ENCODE results near the gene TGM3. TPM values are rescaled to one million over a fixed set of nuclear protein-coding genes. Genes with fewer than 3 reads are reported as not detected.

Gene TGM3
- polyA plus RNA-seq, 3 donors, result not detected

DNA sequence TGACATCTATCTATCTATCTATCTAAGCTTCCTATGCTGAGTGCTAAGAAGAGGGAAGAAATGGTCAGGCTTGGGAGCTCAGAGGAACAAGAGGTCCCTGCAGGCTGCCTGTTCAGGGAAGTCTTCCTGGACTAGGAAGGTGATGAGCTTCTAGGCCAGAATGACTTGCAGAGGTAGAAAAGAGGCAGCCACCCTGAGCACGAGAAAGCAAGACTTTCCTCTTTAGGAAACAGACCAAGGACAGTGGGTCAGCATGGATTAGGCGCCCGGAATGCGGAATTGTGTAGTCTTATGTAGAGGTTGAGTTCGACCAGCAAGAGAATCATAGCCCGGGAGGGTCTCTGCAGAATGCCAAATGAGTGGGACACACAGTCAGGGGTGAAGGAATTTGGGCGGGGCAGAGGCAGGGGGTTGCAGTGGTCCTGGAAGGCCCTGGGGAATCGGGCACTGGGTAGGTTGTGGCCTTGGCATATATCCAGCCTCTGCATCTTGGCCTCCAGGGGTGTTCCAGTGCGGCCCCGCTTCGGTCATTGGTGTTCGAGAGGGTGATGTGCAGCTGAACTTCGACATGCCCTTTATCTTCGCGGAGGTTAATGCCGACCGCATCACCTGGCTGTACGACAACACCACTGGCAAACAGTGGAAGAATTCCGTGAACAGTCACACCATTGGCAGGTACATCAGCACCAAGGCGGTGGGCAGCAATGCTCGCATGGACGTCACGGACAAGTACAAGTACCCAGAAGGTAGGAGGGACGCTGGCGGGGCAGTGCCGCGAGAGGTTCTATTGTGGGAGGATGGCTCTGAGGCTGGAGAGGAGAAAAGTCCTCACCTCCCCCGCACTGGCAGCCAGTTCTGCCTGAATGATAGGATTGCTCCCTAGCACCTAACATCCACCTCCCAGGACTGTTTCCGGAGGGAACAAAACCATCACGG is 32.1 kb downstream of the TGM3 start:
- DNase-seq, result no peak
- Mint-ChIP-seq H3K27me3 (ENCODE audit: low read depth in 3 of 3) (peaks cover 38 to 46% (median 44%) of the 10 kb centered on the region in 3 donors), H3K36me3 (no peaks in the 10 kb centered on the region), H3K9me3 (peaks cover 0 to 2% (median 0%) of the 10 kb centered on the region in 7 donors), H3K4me1 (peaks cover 15% of the 10 kb centered on the region), H3K27ac (peak overlapping the region in 1 of 7 donors; percentile 25), H3K4me3 (no peak overlapping the region)
- peaks cover 6 to 7% of the 10 kb centered on the region in 2 donors for H3K4me1 ChIP-seq (ENCODE audit: control insufficient read depth in 1 of 2, insufficient read depth in 2 of 2, low read length in 2 of 2)
- H3K79me2 ChIP-seq (ENCODE audit: insufficient read depth, low read length), result no peaks in the 10 kb centered on the region
- no peak overlapping the region for H2AFZ ChIP-seq (ENCODE audit: insufficient read depth, low read depth, low read length, poor library complexity, severe bottlenecking)
- H3K4me3 ChIP-seq (replicated peaks in 1 of 3; ENCODE audit: low read depth in 2 of 3, low read length in 3 of 3), result no peak overlapping the region
- H4K20me1 ChIP-seq (ENCODE audit: insufficient read depth, low read length), result no peaks in the 10 kb centered on the region
- peaks cover 4 to 14% of the 10 kb centered on the region in 2 donors for H3K27me3 ChIP-seq (ENCODE audit: control insufficient read depth in 2 of 2, insufficient read depth in 2 of 2, low read length in 2 of 2)
- WGBS (ENCODE audit: insufficient coverage), result 97% methylated on average over 22 of the region's 30 CpGs
- no peak overlapping the region for H3K4me2 ChIP-seq (replicated peaks; ENCODE audit: extremely low read depth, low read length, poor library complexity, severe bottlenecking)
- H3K9me3 ChIP-seq (replicated peaks in 1 of 2; ENCODE audit: control insufficient read depth in 1 of 2, insufficient read depth in 1 of 2, low read length in 2 of 2), result no peaks in the 10 kb centered on the region
- H3K27ac ChIP-seq (ENCODE audit: low read depth in 1 of 2, low read length in 2 of 2), result no peak overlapping the region
- intact Hi-C loops (cut with micrococcal nuclease), result no loop called here
- H3K9ac ChIP-seq (ENCODE audit: insufficient read depth, low read length, poor library complexity, severe bottlenecking), result no peak overlapping the region
- TF ChIP-seq, protein P1, sequence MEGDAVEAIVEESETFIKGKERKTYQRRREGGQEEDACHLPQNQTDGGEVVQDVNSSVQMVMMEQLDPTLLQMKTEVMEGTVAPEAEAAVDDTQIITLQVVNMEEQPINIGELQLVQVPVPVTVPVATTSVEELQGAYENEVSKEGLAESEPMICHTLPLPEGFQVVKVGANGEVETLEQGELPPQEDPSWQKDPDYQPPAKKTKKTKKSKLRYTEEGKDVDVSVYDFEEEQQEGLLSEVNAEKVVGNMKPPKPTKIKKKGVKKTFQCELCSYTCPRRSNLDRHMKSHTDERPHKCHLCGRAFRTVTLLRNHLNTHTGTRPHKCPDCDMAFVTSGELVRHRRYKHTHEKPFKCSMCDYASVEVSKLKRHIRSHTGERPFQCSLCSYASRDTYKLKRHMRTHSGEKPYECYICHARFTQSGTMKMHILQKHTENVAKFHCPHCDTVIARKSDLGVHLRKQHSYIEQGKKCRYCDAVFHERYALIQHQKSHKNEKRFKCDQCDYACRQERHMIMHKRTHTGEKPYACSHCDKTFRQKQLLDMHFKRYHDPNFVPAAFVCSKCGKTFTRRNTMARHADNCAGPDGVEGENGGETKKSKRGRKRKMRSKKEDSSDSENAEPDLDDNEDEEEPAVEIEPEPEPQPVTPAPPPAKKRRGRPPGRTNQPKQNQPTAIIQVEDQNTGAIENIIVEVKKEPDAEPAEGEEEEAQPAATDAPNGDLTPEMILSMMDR (IDR thresholded peaks at IDR 0.05), result no peak
- no peaks in the 10 kb centered on the region for H3K36me3 ChIP-seq (replicated peaks in 1 of 2; ENCODE audit: control insufficient read depth in 1 of 2, insufficient read depth in 2 of 2, low read length in 2 of 2)

DNA sequence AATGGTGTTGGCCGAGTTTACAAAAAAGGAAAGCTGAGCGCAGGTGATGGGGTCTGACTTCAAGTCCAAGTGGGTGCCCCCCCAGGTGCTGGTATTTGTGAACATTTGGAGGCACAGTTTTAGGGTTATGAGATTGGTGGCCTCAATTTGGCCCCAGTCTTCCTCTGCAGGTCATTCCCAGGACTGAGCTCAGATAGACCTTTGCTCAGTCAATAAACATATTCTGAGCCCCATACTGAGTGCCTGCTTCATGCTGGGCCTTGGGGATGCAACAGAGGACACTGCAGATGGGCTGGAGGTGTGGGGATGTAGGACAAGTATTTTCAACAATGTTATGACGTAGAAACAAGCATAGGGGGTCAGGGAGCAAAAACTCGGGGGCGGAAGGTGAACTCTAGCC is 33.5 kb downstream of the TGM3 start:
- Histone ChIP-seq H3K4me1 (ENCODE audit: control insufficient read depth in 1 of 2, insufficient read depth in 2 of 2, low read length in 2 of 2) (peaks cover 6 to 7% of the 10 kb centered on the region in 2 donors), H3K36me3 (replicated peaks in 1 of 2; ENCODE audit: control insufficient read depth in 1 of 2, insufficient read depth in 2 of 2, low read length in 2 of 2) (no peaks in the 10 kb centered on the region), H4K20me1 (ENCODE audit: insufficient read depth, low read length) (no peaks in the 10 kb centered on the region), H3K27ac (ENCODE audit: low read depth in 1 of 2, low read length in 2 of 2) (no peak overlapping the region), H3K4me2 (replicated peaks; ENCODE audit: extremely low read depth, low read length, poor library complexity, severe bottlenecking) (no peak overlapping the region), H3K79me2 (ENCODE audit: insufficient read depth, low read length) (no peaks in the 10 kb centered on the region), H3K9ac (ENCODE audit: insufficient read depth, low read length, poor library complexity, severe bottlenecking) (no peak overlapping the region), H3K9me3 (replicated peaks in 1 of 2; ENCODE audit: control insufficient read depth in 1 of 2, insufficient read depth in 1 of 2, low read length in 2 of 2) (no peaks in the 10 kb centered on the region), H3K4me3 (replicated peaks in 1 of 3; ENCODE audit: low read depth in 2 of 3, low read length in 3 of 3) (no peak overlapping the region), H2AFZ (ENCODE audit: insufficient read depth, low read depth, low read length, poor library complexity, severe bottlenecking) (no peak overlapping the region), H3K27me3 (ENCODE audit: control insufficient read depth in 2 of 2, insufficient read depth in 2 of 2, low read length in 2 of 2) (peaks cover 1 to 12% of the 10 kb centered on the region in 2 donors)
- Mint-ChIP-seq H3K27me3 (ENCODE audit: low read depth in 3 of 3) (peaks cover 28 to 45% (median 41%) of the 10 kb centered on the region in 3 donors), H3K4me1 (peaks cover 15% of the 10 kb centered on the region), H3K4me3 (no peak overlapping the region), H3K9me3 (no peaks in the 10 kb centered on the region), H3K36me3 (no peaks in the 10 kb centered on the region), H3K27ac (peak overlapping the region in 1 of 7 donors; percentile 8)
- TF ChIP-seq, protein P1 (IDR thresholded peaks at IDR 0.05), result no peak
- 95% methylated on average over 5 of the region's 5 CpGs for WGBS (ENCODE audit: insufficient coverage)
- DNase-seq, result no peak
- intact Hi-C loops (cut with micrococcal nuclease), result no loop called here

All from CD14-positive monocyte (primary cell).